ENCODE results near the gene TMA16. TPM values are rescaled to one million over a fixed set of nuclear protein-coding genes. Genes with fewer than 3 reads are reported as not detected.
"Not testable (repeated sequence)": the region's sequence is repeated elsewhere in the genome, so short reads cannot be mapped to it uniquely, and the experiment has no call there.

Gene TMA16
- 34.9 and 35.0 TPM in 2 replicates for total RNA-seq
- 17.7 TPM for polyA plus RNA-seq (2012)

- peak; percentile 95 for DNase-seq (ENCODE audit: low read depth)
These were observed at the start of gene TMA16 for GRCh38 chr4:163494360-163495241. TSS of gene TMA16 (plus strand) at chr4:163494690. CDS start at chr4:163494802, 112 bp downstream.

GRCh38 chr4:163447023-163447422 lies 47.5 kb upstream of the TMA16 start:
- DNase-seq (ENCODE audit: low read depth), result not testable (repeated sequence)

- no peak for DNase-seq (ENCODE audit: low read depth)
These were observed 47.0 kb upstream of the TMA16 start for GRCh38 chr4:163447481-163447880.

GRCh38 chr4:163448540-163449203 lies 45.8 kb upstream of the TMA16 start:
- no peak for DNase-seq (ENCODE audit: low read depth)

- DNase-seq (ENCODE audit: low read depth), result no peak
These were observed 31.9 kb upstream of the TMA16 start for GRCh38 chr4:163462556-163462955.

GRCh38 chr4:163467082-163467770 lies 27.3 kb upstream of the TMA16 start:
- DNase-seq (ENCODE audit: low read depth), result no peak

- no peak for DNase-seq (ENCODE audit: low read depth)
These were observed 24.1 kb upstream of the TMA16 start for GRCh38 chr4:163470391-163470790.

- no peak for DNase-seq (ENCODE audit: low read depth)
These were observed 21.4 kb upstream of the TMA16 start for GRCh38 chr4:163473130-163473529.

- DNase-seq (ENCODE audit: low read depth), result no peak
These were observed 20.9 kb upstream of the TMA16 start, which contains the start of gene TKTL2 for GRCh38 chr4:163473576-163473975. TSS of gene TKTL2 (minus strand) at chr4:163473754. CDS start at chr4:163473734, 20 bp downstream.

- DNase-seq (ENCODE audit: low read depth), result no peak
These were observed 20.5 kb upstream of the TMA16 start for GRCh38 chr4:163474027-163474426.

- DNase-seq (ENCODE audit: low read depth), result no peak
These were observed 17.6 kb upstream of the TMA16 start for GRCh38 chr4:163476761-163477438.

GRCh38 chr4:163482190-163482589 lies 12.3 kb upstream of the TMA16 start:
- DNase-seq (ENCODE audit: low read depth), result no peak

GRCh38 chr4:163484906-163485305 lies 9.6 kb upstream of the TMA16 start:
- peak; percentile 67 for DNase-seq (ENCODE audit: low read depth)

- DNase-seq (ENCODE audit: low read depth), result no peak
These were observed 8.9 kb upstream of the TMA16 start for GRCh38 chr4:163485589-163485988.

- DNase-seq (ENCODE audit: low read depth), result no peak
These were observed 8.2 kb upstream of the TMA16 start for GRCh38 chr4:163486321-163486720.

- no peak for DNase-seq (ENCODE audit: low read depth)
These were observed 4.6 kb upstream of the TMA16 start for GRCh38 chr4:163489929-163490328.

- no peak for DNase-seq (ENCODE audit: low read depth)
These were observed 1.5 kb upstream of the TMA16 start for GRCh38 chr4:163492951-163493504.

GRCh38 chr4:163493643-163494359 lies 689 bp upstream of the TMA16 start:
- DNase-seq (ENCODE audit: low read depth), result no peak

GRCh38 chr4:163495900-163496299 lies 1.4 kb downstream of the TMA16 start:
- peak; percentile 66 for DNase-seq (ENCODE audit: low read depth)

- no peak for DNase-seq (ENCODE audit: low read depth)
These were observed 6.1 kb downstream of the TMA16 start for GRCh38 chr4:163500586-163500985.
